Measurements from ENCODE around the gene EPM2AIP1. TPM values are rescaled to one million over a fixed set of nuclear protein-coding genes. Genes with fewer than 3 reads are reported as not detected.
A peak's percentile ranks its signal among the peaks of the same experiment; 100 is the strongest.
"Not testable (repeated sequence)": the region's sequence is repeated elsewhere in the genome, so short reads cannot be mapped to it uniquely, and the experiment has no call there.

The EPM2AIP1 gene
- total RNA-seq, 2 experiments from 2014 or later: 31.7 to 35.7 TPM

DNA sequence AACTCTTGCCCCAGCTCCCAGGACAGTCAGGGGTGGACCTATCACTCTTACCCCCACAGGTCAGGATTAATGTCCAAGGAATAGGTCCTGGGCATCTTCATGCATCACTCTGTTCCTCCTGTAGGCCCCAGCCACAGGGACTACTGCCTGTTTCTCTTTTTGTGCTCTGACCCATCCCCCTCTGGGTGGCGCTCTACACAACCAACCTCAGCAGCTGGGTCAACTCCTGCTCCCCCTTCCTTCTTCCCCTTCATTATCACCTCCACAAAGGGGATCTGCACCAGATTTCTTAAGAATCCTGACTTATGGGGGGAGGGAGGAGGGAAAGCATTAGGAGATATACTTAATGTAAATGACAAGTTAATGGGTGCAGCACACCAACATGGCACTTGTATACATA is 35.9 kb downstream of the EPM2AIP1 start:
- TF ChIP-seq CTCF (conservative IDR thresholded peaks at IDR 0.05; ENCODE audit: low read length) (peak; percentile 76), EZH2phosphoT487 (IDR thresholded peaks at IDR 0.05; ENCODE audit: borderline replicate concordance, low read depth, low read length) (no peak)
- Histone ChIP-seq H3K9me2 (ENCODE audit: insufficient read depth, low read length) (no peaks in the 10 kb centered on the region), H3K79me2 (ENCODE audit: insufficient read depth, low read depth, low read length) (no peaks in the 10 kb centered on the region), H3K9me3 (ENCODE audit: low read length) (no peaks in the 10 kb centered on the region), H4K20me1 (ENCODE audit: insufficient read depth, low read length) (no peaks in the 10 kb centered on the region), H3K4me1 (ENCODE audit: insufficient read depth, low read length, poor library complexity, severe bottlenecking) (peaks cover 14% of the 10 kb centered on the region), H2AFZ (ENCODE audit: low read length) (no peak overlapping the region; the same call in 1 of the 2 replicates), H3K4me3 (ENCODE audit: low read depth, low read length, poor library complexity, severe bottlenecking) (no peak overlapping the region), H3K27ac (ENCODE audit: low read depth, low read length, poor library complexity, severe bottlenecking) (no peak overlapping the region), H3K36me3 (ENCODE audit: insufficient read depth, low read length) (no peaks in the 10 kb centered on the region), H3K4me2 (ENCODE audit: low read length) (no peak overlapping the region)
- no TSS peak for BruUV-seq (replicated peaks)
- CTCF ChIA-PET (ENCODE audit: unreplicated experiment): interaction anchor here (1.3 to 2.6 kb wide), 3 partner anchors 12 to 36 kb away, joined by 3 to 14 read pairs (median 4); partner anchors contain the start of genes EPM2AIP1, MLH1 and TRANK1
- no peak for DNase-seq (ENCODE audit: low spot score)
- intact Hi-C loops (cut with micrococcal nuclease; ENCODE audit: unreplicated experiment): no loop called here
- POLR2A ChIA-PET: interaction anchor here (0.8 to 2.2 kb wide), 5 partner anchors 11 to 65 kb away, joined by 4 to 11 read pairs (median 6); partner anchors contain the start of gene TRANK1

GRCh38 chr3:36956155-36956554 is 36.8 kb downstream of the EPM2AIP1 start:
- no peak overlapping the region for H2AFZ ChIP-seq (ENCODE audit: low read length)
- H3K36me3 ChIP-seq (ENCODE audit: insufficient read depth, low read length): no peaks in the 10 kb centered on the region
- H3K9me3 ChIP-seq (ENCODE audit: low read length): no peaks in the 10 kb centered on the region
- no peak overlapping the region for H3K4me3 ChIP-seq (ENCODE audit: low read depth, low read length, poor library complexity, severe bottlenecking)
- H3K79me2 ChIP-seq (ENCODE audit: insufficient read depth, low read depth, low read length): no peaks in the 10 kb centered on the region
- TF ChIP-seq CTCF (conservative IDR thresholded peaks at IDR 0.05; ENCODE audit: low read length) (no peak), EZH2phosphoT487 (IDR thresholded peaks at IDR 0.05; ENCODE audit: borderline replicate concordance, low read depth, low read length) (no peak)
- no peaks in the 10 kb centered on the region for H3K9me2 ChIP-seq (ENCODE audit: insufficient read depth, low read length)
- no peak overlapping the region for H3K4me2 ChIP-seq (ENCODE audit: low read length)
- intact Hi-C loops (cut with micrococcal nuclease; ENCODE audit: unreplicated experiment): no loop called here
- no peak for DNase-seq (ENCODE audit: low spot score)
- ChIA-PET CTCF (ENCODE audit: unreplicated experiment) (no interaction called here), POLR2A (no interaction called here)
- H3K27ac ChIP-seq (ENCODE audit: low read depth, low read length, poor library complexity, severe bottlenecking): no peak overlapping the region
- no peaks in the 10 kb centered on the region for H4K20me1 ChIP-seq (ENCODE audit: insufficient read depth, low read length)
- peaks cover 14% of the 10 kb centered on the region for H3K4me1 ChIP-seq (ENCODE audit: insufficient read depth, low read length, poor library complexity, severe bottlenecking)
- no TSS peak for BruUV-seq (replicated peaks)

DNA sequence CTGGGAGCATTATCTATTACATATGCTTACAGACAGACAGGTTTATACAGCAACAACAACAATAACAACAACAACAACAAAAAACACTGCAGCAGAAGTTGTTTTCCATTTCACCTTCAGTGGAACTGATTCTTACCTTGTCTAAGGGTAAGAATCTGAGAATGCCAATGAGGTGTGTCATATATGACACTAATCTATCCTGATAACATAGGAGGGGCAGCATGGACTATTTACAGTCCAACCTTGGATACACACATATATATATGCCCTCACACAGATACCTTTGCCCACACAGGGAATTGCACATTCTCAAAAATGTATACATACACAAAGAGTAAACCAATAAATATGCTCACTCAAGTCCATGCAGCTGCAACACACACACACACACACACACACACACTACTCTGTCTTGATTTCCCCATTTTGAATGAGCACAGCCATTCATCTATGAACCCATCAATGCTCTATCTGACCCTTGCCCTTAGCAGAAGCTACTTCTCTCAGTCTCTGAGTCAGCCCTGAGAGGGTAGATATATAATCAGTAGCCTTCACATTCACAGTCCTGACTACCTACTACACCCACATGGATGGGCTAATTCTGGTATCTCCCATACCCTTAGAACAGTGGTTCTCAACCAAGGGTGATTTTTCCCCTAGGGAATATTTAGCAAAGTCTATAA is 38.3 kb downstream of the EPM2AIP1 start:
- no peak overlapping the region for H3K27ac ChIP-seq (ENCODE audit: low read depth, low read length, poor library complexity, severe bottlenecking)
- H2AFZ ChIP-seq (ENCODE audit: low read length): no peak overlapping the region
- H3K4me3 ChIP-seq (ENCODE audit: low read depth, low read length, poor library complexity, severe bottlenecking): no peak overlapping the region
- BruUV-seq (replicated peaks): no TSS peak
- TF ChIP-seq EZH2phosphoT487 (IDR thresholded peaks at IDR 0.05; ENCODE audit: borderline replicate concordance, low read depth, low read length) (no peak), CTCF (conservative IDR thresholded peaks at IDR 0.05; ENCODE audit: low read length) (no peak)
- no peaks in the 10 kb centered on the region for H3K79me2 ChIP-seq (ENCODE audit: insufficient read depth, low read depth, low read length)
- intact Hi-C loops (cut with micrococcal nuclease; ENCODE audit: unreplicated experiment): no loop called here
- H3K36me3 ChIP-seq (ENCODE audit: insufficient read depth, low read length): no peaks in the 10 kb centered on the region
- CTCF ChIA-PET (ENCODE audit: unreplicated experiment): no interaction called here
- DNase-seq (ENCODE audit: low spot score): no peak
- POLR2A ChIA-PET: interaction anchor here (0.6 to 1.1 kb wide), 4 partner anchors 11 to 68 kb away, joined by 3 to 4 read pairs (median 3); no protein-coding TSS in a partner anchor
- H3K9me2 ChIP-seq (ENCODE audit: insufficient read depth, low read length): no peaks in the 10 kb centered on the region
- H3K4me1 ChIP-seq (ENCODE audit: insufficient read depth, low read length, poor library complexity, severe bottlenecking): peaks cover 14% of the 10 kb centered on the region
- H4K20me1 ChIP-seq (ENCODE audit: insufficient read depth, low read length): no peaks in the 10 kb centered on the region
- H3K4me2 ChIP-seq (ENCODE audit: low read length): no peak overlapping the region
- peaks cover 6% of the 10 kb centered on the region; the same call in 1 of the 2 replicates for H3K9me3 ChIP-seq (ENCODE audit: low read length)

DNA sequence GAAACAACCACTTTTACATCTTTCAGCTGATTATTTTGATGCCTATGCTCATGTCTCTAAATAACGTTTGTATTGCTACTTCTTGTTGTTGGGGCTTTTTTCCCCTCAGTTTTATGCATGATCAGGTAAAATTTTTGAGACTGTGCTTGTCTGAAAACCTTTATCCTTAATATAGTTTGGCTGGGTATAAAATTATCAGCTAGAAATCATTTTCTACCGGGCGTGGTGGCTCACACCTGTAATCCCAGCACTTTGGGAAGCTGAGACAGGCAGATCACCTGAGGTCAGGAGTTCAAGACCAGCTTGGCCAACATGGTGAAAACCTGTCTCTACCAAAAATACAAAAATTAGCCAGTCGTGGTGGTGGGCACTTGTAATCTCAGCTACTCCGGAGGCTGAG is 45.1 kb downstream of the EPM2AIP1 start:
- H3K4me2 ChIP-seq (ENCODE audit: low read length); BruUV-seq (replicated peaks); H3K27ac ChIP-seq (ENCODE audit: low read depth, low read length, poor library complexity, severe bottlenecking); CTCF ChIA-PET (ENCODE audit: unreplicated experiment); H3K9me2 ChIP-seq (ENCODE audit: insufficient read depth, low read length); H3K4me3 ChIP-seq (ENCODE audit: low read depth, low read length, poor library complexity, severe bottlenecking); DNase-seq (ENCODE audit: low spot score); H2AFZ ChIP-seq (ENCODE audit: low read length); H3K79me2 ChIP-seq (ENCODE audit: insufficient read depth, low read depth, low read length); H4K20me1 ChIP-seq (ENCODE audit: insufficient read depth, low read length); H3K36me3 ChIP-seq (ENCODE audit: insufficient read depth, low read length); intact Hi-C loops (cut with micrococcal nuclease; ENCODE audit: unreplicated experiment): not testable (repeated sequence)
- POLR2A ChIA-PET: interaction anchor here (0.8 to 1.5 kb wide), 3 partner anchors 11 to 41 kb away, joined by 3 to 4 read pairs (median 3); no protein-coding TSS in a partner anchor
- Histone ChIP-seq H3K4me1 (ENCODE audit: insufficient read depth, low read length, poor library complexity, severe bottlenecking) (peaks cover 11% of the 10 kb centered on the region), H3K9me3 (ENCODE audit: low read length) (peaks cover 32% of the 10 kb centered on the region)

All from OCI-LY7 (cell line).